CD14-positive monocyte (primary cell): ENCODE data around the gene MEGF9. TPM values are rescaled to one million over a fixed set of nuclear protein-coding genes. Genes with fewer than 3 reads are reported as not detected.
"Not testable (repeated sequence)": the region's sequence is repeated elsewhere in the genome, so short reads cannot be mapped to it uniquely, and the experiment has no call there.

Experiments
- DNase-seq, 3 donors: peaks; one replicate each; pipeline ENCODE4 v3.0.0-alpha.2; 2011 to 2022
- H2AFZ ChIP-seq: 2 replicates; pipeline ENCODE4 v1.6.0; 2012; ENCODE audit warnings: mild to moderate bottlenecking, low read depth, low read length, inconsistent platforms; ENCODE audit not compliant: insufficient read depth, poor library complexity, severe bottlenecking
- H3K27ac ChIP-seq, 2 donors: 1 replicate in 1 of 2; 2 replicates in 1 of 2; pipeline ENCODE4 v1.5.1; 2012 to 2013; ENCODE audit warnings: low read length in 2 of 2, control low read depth in 1 of 2, inconsistent platforms in 1 of 2, low read depth in 1 of 2, mild to moderate bottlenecking in 1 of 2
- H3K27me3 ChIP-seq, 2 donors: one replicate each; pipeline versions ENCODE4 v1.6.0 to v1.6.1; 2011 to 2013; ENCODE audit warnings: low read length in 2 of 2; ENCODE audit not compliant: control insufficient read depth in 2 of 2, insufficient read depth in 2 of 2
- H3K36me3 ChIP-seq, 2 donors: replicated peaks in 1 of 2; 1 replicate in 1 of 2; 2 replicates in 1 of 2; pipeline versions ENCODE4 v1.5.1 to v1.6.1; 2012 to 2013; ENCODE audit warnings: low read length in 2 of 2, control low read depth in 1 of 2, inconsistent platforms in 1 of 2, mild to moderate bottlenecking in 1 of 2; ENCODE audit not compliant: insufficient read depth in 2 of 2, control insufficient read depth in 1 of 2
- H3K4me1 ChIP-seq, 2 donors: 1 replicate in 1 of 2; 2 replicates in 1 of 2; pipeline versions ENCODE4 v1.5.1 to v1.6.1; 2012 to 2013; ENCODE audit warnings: low read length in 2 of 2, control low read depth in 1 of 2, inconsistent platforms in 1 of 2, mild to moderate bottlenecking in 1 of 2, moderate library complexity in 1 of 2; ENCODE audit not compliant: insufficient read depth in 2 of 2, control insufficient read depth in 1 of 2
- H3K4me2 ChIP-seq: replicated peaks from 2 replicates; pipeline ENCODE3; 2012; ENCODE audit warnings: low read length, moderate library complexity, mild to moderate bottlenecking; ENCODE audit not compliant: poor library complexity, severe bottlenecking; ENCODE audit errors: extremely low read depth
- H3K4me3 ChIP-seq, 3 experiments: fragments of 200-600 bp in 1 of 3; sonication (generic) in 1 of 3; replicated peaks in 1 of 3; 1 replicate in 2 of 3; 2 replicates in 1 of 3; pipeline ENCODE4 v1.5.1; 2011 to 2013; ENCODE audit warnings: low read length in 3 of 3, mild to moderate bottlenecking in 3 of 3, control low read depth in 2 of 3, low read depth in 2 of 3, inconsistent platforms in 1 of 3, moderate library complexity in 1 of 3
- H3K79me2 ChIP-seq: 2 replicates; pipeline ENCODE4 v1.6.0; 2012; ENCODE audit warnings: mild to moderate bottlenecking, control low read depth, inconsistent platforms, low read length, moderate library complexity; ENCODE audit not compliant: insufficient read depth
- H3K9ac ChIP-seq: 2 replicates; pipeline ENCODE4 v1.6.0; 2017; ENCODE audit warnings: low read length, mild to moderate bottlenecking; ENCODE audit not compliant: insufficient read depth, poor library complexity, severe bottlenecking
- H3K9me3 ChIP-seq, 2 donors: replicated peaks in 1 of 2; 1 replicate in 1 of 2; 2 replicates in 1 of 2; pipeline versions ENCODE4 v1.5.1 to v1.6.1; 2012 to 2013; ENCODE audit warnings: low read length in 2 of 2, control low read depth in 1 of 2; ENCODE audit not compliant: control insufficient read depth in 1 of 2, insufficient read depth in 1 of 2
- H4K20me1 ChIP-seq: 2 replicates; pipeline ENCODE4 v1.6.0; 2012; ENCODE audit warnings: mild to moderate bottlenecking, low read length, control low read depth, moderate library complexity; ENCODE audit not compliant: insufficient read depth
- H3K27ac Mint-ChIP-seq, 7 donors: one replicate each; pipeline ENCODE4 v1.8.0; 2020; ENCODE audit warnings: mild to moderate bottlenecking in 7 of 7, mixed read lengths in 7 of 7, moderate library complexity in 6 of 7, inconsistent platforms in 2 of 7
- H3K27me3 Mint-ChIP-seq, 3 donors: one replicate each; pipeline ENCODE4 v1.8.0; 2021 to 2022; ENCODE audit warnings: low read depth in 3 of 3, mild to moderate bottlenecking in 3 of 3, mixed read lengths in 3 of 3, moderate library complexity in 3 of 3, inconsistent platforms in 1 of 3
- H3K36me3 Mint-ChIP-seq, 2 donors: one replicate each; pipeline ENCODE4 v1.8.0; 2020; ENCODE audit warnings: mixed read lengths in 2 of 2, inconsistent platforms in 1 of 2, mild to moderate bottlenecking in 1 of 2
- H3K4me1 Mint-ChIP-seq: one replicate; pipeline ENCODE4 v1.8.0; 2020; ENCODE audit warnings: mild to moderate bottlenecking, mixed read lengths
- H3K4me3 Mint-ChIP-seq, 2 donors: one replicate each; pipeline ENCODE4 v1.8.0; 2020; ENCODE audit warnings: mild to moderate bottlenecking in 2 of 2, mixed read lengths in 2 of 2, moderate library complexity in 1 of 2
- H3K9me3 Mint-ChIP-seq, 7 donors: one replicate each; pipeline ENCODE4 v1.8.0; 2020 to 2022; ENCODE audit warnings: mixed read lengths in 7 of 7, mild to moderate bottlenecking in 6 of 7, moderate library complexity in 6 of 7, inconsistent platforms in 2 of 7
- WGBS: methylation state at CpG from one replicate; pipeline ENCODE4 v1.1.5; 2013; ENCODE audit warnings: missing lambda C conversion rate; ENCODE audit not compliant: insufficient coverage; 5-methylcytosine and 5-hydroxymethylcytosine counted together
- intact Hi-C, 2 donors: fragments of 100-400 bp; cut with micrococcal nuclease; formaldehyde crosslinking; loops; one replicate each; pipeline versions ENCODE4 v1.15.0 to v1.15.1; 2023
- polyA plus RNA-seq, 3 donors: library from polyadenylated mRNA; depleted of rRNA in 1 of 3; unstranded in 2 of 3; stranded (reverse) in 1 of 3; fragments of 300-500 nt in 2 of 3; fragments of >200 nt in 1 of 3; fragmentation: Illumina TruSeq in 2 of 3; gene quantifications; 1 replicate in 2 of 3; 2 replicates in 1 of 3; pipeline ENCODE4 v1.2.3, GENCODE V29; 2012 to 2021
- TF ChIP-seq, protein P1 (sequence below): fragments of 200-600 bp; IDR thresholded peaks from one replicate; pipeline ENCODE4 v1.8.0; 2022; ENCODE audit warnings: antibody characterized with exemption, mild to moderate bottlenecking

MEGF9 gene
- polyA plus RNA-seq, 3 donors: 45.0 to 92.8 (median 89.7) TPM

DNA sequence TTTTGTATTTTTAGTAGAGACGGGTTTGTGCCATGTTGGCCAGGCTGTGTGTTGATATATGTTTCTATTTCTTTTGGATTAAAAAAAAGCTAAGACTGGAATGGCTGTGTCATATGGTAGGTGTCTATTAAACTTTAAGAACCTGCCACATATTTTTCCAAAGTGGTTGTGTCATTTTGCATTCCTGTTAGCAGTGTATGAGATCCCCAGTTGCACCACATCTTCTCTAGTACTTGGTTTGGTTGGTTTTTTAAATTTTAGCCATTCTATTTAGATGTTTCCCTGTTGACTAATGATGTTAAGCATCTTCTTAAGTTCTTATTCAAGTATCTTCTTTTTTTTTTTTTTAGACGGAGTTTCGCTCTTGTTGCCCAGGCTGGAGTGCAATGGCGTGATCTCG is 36.2 kb upstream of the MEGF9 start:
- H3K79me2 ChIP-seq: no peaks in the 10 kb centered on the region
- no peak overlapping the region for H2AFZ ChIP-seq
- H4K20me1 ChIP-seq: no peaks in the 10 kb centered on the region
- peaks cover 17% of the 10 kb centered on the region for H3K4me1 Mint-ChIP-seq
- H3K27me3 Mint-ChIP-seq: no peaks in the 10 kb centered on the region
- peak overlapping the region in 1 of 7 donors; percentile 45 for H3K27ac Mint-ChIP-seq
- intact Hi-C loops: loop anchor here in 1 of 2 donors (5.0 kb wide), 1 partner anchor 322 kb away; the partner anchor contains the start of gene CNTRL
- peaks cover 0 to 7% (median 2%) of the 10 kb centered on the region in 7 donors for H3K9me3 Mint-ChIP-seq
- H3K36me3 ChIP-seq: no peaks in the 10 kb centered on the region
- WGBS: no CpG with 5 or more reads among the region's 5 CpGs
- no peaks in the 10 kb centered on the region for H3K27me3 ChIP-seq
- no peak for DNase-seq
- peaks cover 10 to 13% of the 10 kb centered on the region in 2 donors for H3K4me1 ChIP-seq
- no peak overlapping the region for H3K27ac ChIP-seq
- no peak overlapping the region for H3K4me2 ChIP-seq
- TF ChIP-seq, protein P1, sequence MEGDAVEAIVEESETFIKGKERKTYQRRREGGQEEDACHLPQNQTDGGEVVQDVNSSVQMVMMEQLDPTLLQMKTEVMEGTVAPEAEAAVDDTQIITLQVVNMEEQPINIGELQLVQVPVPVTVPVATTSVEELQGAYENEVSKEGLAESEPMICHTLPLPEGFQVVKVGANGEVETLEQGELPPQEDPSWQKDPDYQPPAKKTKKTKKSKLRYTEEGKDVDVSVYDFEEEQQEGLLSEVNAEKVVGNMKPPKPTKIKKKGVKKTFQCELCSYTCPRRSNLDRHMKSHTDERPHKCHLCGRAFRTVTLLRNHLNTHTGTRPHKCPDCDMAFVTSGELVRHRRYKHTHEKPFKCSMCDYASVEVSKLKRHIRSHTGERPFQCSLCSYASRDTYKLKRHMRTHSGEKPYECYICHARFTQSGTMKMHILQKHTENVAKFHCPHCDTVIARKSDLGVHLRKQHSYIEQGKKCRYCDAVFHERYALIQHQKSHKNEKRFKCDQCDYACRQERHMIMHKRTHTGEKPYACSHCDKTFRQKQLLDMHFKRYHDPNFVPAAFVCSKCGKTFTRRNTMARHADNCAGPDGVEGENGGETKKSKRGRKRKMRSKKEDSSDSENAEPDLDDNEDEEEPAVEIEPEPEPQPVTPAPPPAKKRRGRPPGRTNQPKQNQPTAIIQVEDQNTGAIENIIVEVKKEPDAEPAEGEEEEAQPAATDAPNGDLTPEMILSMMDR: no peak
- H3K36me3 Mint-ChIP-seq: no peaks in the 10 kb centered on the region
- no peaks in the 10 kb centered on the region for H3K9me3 ChIP-seq
- H3K4me3 Mint-ChIP-seq: no peak overlapping the region
- no peak overlapping the region for H3K4me3 ChIP-seq
- H3K9ac ChIP-seq: no peak overlapping the region

DNA sequence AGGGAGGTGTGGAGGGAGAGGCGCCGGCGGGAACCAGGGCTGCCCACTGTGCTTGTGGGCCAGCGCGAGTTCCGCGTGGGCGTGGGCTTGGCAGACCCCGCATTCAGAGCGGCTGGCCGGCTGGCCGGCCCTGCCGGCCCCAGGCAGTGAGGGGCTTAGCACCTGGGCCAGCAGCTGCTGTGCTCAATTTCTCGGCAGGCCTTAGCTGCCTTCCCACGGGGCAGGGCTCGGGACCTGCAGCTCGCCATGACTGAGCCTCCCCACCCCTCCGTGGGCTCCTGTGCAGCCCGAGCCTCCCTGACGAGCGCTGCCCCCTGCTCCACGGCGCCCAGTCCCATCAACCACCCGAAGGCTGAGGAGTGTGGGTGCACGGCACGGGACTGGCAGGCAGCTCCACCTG is 32.1 kb upstream of the MEGF9 start:
- not testable (repeated sequence) for H3K36me3 Mint-ChIP-seq, DNase-seq, H2AFZ ChIP-seq, H3K4me2 ChIP-seq, H3K27ac Mint-ChIP-seq, H3K27me3 ChIP-seq, H3K27ac ChIP-seq, H4K20me1 ChIP-seq, H3K36me3 ChIP-seq, H3K9ac ChIP-seq, H3K9me3 ChIP-seq, H3K4me3 ChIP-seq, H3K27me3 Mint-ChIP-seq, H3K9me3 Mint-ChIP-seq, H3K79me2 ChIP-seq, H3K4me1 ChIP-seq, H3K4me3 Mint-ChIP-seq
- peaks cover 15% of the 10 kb centered on the region for H3K4me1 Mint-ChIP-seq
- WGBS: 99% methylated on average over 26 of the region's 26 CpGs
- intact Hi-C loops: loop anchor here in 1 of 2 donors (10.0 kb wide), 1 partner anchor 318 kb away; no protein-coding TSS in a partner anchor
